ENCODE measurements around the gene EZR.

EZR gene

DNA sequence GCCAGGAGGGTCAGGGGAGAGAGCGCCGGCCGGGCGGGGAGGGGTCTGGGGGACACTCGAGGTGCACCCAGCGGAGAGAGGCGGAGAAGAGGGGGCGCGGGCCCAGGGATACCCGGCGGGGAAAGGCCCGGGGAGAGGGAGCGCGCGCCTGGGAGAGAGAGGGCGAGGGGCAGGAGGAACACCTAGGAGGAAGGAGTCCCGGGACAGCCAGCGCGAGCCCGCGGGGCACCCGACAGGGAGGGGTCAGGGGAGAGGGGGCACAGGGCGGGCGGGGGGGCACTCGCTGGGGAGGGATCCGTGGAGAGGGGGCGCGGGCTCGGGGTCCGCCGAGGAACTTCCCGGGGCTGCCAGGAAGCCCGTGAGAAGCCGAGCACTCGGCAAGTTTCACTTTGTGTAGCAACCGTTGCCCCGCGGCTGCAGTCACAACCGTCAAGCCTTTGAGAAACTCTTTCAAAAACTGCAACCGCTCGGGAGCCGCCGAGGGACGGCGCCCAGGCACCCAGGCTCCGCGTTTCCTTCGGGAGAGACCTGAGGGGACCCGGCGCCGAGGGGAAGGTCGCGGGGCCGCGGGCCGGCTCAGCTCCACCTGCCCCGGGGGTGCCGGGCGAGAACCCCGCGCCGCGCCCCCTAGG, 471 bp downstream of the EZR start:
- peak; percentile 37 to 65 (median 38) for DNase-seq (ENCODE audit: low read depth in 3 of 3)

DNA sequence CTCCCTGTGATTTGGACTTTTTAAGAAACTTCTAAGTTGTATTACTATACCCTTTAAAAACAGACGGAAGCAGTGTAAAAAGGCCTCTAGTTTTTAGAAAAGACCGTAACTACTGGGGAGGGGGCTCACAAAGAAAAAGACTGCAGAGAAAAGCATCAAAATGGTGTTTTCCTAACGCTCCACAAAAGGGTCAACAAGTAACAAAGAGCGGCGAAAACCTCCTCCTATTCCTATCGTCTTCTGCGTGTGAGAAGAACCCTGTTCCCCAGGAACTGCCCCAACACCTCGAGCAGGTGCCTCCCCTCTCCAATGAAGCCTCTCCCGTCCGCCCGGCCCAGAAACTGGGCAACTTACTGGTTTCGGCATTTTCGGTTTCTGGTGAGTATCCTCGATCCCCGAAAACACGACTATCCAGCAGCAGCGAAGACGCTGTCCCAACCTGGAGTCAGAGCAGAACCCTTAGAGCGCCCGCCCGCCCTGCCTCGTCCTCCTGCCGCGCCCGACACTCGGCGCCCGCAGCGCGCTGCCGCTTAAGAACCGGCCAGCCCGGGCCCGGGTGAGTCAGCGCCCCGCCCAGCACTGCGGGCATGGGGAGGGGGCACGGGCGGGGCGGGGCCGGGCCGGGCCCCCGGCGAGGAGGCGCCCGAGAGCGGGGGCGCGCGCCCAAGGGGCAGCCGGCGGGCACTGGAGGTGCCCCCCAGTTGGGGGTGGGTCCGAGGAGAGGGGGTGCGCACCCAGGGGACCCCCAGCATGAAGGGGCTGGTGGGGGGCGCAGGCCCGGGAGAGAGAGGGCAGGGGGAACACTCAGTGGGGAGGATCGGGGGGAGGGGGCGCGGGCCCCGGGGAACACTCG, 1.2 kb downstream of the EZR start:
- DNase-seq (ENCODE audit: low read depth in 3 of 3) = peak; percentile 62 to 80 (median 63)

DNA sequence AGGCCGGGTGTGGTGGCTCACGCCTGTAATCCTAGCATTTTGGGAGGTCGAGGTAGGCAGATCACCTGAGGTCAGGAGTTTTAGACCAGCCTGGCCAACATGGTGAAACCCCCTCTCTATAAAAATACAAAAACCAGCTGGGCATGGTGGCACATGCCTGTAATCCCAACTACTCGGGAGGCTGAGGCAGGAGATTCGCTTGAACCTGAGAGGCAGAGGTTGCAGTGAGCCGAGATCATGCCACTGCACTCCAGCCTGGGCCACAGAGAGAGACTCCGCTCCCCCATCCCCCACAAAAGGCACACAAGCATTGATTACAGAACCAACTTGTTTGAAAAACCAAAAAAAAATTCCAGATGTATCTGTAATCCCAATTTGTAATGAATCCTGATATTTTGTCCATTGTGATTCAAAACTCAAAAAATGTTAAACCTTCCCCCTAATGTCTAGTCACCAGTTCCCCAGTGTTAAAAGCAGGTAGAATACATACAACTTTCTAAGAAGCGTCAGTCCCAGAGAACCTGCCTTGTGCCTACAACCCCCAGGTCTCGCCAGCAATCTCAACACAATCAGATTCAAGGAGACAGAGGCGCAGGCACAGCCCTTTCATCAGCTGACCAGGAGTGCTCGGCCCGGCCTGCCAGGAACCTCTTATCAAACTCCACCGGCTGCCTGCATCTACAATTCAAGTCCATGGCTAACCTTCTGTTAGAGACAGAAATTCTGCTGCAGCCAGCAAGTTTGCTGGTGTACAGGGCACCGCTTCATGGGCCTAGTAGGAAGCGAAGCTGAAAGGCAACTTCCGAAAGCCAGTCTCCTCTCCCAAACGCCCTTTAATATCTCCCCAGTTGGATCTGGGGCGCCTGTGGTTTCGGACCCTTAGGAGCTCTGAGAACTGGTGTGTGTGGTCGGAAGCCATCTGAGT, 2.1 kb downstream of the EZR start:
- DNase-seq (ENCODE audit: low read depth in 3 of 3) = no peak

DNA sequence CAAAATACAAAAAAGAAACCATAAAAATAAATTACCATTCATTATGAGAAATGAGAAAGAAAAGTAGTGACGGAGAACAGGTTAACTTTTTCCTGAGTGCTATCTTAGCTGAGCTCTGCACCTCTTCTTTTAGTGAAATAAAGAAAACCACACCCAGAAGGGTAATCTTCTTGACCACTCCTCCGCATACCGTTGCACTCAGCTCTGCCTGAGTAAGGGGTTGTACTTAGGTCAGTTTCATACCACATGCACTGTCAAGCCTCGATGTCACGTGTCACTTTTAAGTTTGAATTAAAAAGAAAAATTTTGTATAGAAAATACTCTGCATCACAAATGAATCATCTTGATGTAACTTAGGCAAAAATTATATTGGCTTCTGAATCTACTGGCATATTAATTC, 2.8 kb downstream of the EZR start:
- peak in 1 of 3 experiments; percentile 25 for DNase-seq (ENCODE audit: low read depth in 3 of 3)

DNA sequence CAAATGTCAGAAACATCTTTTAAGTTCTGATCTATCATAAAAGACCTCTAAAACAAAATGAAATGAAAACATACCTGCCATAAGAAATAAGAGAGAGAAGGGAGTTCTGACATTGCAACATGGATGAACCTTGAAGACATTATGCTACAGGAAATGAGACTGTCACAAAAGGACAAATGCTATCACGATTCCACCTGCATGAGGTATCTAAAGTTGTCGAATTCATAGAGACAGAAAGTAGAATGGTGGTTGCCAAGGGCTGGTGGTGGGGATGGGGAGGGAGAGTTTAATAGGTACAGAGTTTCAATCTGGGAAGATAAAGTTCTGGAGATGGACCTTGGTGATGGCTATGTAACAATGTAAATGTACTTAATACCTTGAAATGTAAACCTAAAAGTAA, 3.3 kb downstream of the EZR start:
- DNase-seq (ENCODE audit: low read depth in 3 of 3) = no peak

DNA sequence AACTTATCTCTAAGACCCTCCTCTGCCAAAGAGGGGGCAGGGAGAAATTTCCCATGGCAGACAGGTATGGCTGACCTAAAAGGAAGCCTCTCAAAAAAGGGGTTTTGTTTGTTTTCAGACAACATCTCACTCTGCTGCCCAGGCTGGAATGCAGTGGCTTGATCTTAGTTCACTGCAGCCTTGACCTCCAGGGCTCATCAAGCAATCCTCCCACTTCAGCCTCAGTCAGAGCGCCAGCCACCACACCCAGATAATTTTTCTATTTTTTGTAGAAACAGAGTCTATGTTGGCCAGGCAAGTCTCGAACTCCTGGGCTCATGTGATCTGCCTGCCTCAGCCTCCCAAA, 3.8 kb downstream of the EZR start:
- DNase-seq (ENCODE audit: low read depth in 3 of 3) = no peak

DNA sequence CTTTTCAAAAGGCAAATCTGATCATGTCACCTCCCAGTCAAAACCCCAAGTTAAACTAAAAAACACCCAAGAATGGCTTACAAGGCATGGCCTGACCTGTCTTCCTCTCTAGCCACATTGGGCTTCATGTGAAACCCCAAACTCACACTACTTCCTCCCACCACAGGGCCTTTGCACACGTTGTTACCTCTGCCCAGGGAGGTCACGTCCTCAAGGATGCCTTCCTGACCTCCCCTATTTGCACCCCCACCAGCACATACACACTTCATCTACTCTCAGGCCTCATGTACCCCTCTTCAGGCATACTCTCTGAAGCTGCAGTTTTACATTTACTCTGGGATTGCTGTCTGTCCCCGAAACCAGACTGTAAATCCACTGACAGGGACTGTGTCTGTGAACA, 6.1 kb downstream of the EZR start:
- no peak for DNase-seq (ENCODE audit: low read depth in 3 of 3)

DNA sequence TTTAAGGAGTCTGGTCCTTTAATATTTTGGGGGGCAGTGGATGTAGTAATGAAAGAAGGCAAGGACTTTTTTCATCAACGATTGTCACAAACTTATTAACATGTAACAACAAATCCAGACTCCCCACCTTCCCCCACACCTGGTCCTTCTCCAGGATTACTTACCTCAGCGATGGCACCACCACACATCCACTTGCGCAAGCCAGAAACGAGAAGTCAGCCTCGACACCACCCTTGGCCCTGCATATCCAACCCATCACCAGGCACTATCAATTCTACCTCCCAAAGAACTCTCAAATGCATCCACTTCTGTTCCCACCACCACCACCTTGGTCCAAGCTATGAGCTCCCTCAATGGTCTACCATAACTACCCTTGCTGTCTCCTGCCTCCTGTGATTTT, 6.6 kb downstream of the EZR start:
- DNase-seq (ENCODE audit: low read depth in 3 of 3) = no peak

DNA sequence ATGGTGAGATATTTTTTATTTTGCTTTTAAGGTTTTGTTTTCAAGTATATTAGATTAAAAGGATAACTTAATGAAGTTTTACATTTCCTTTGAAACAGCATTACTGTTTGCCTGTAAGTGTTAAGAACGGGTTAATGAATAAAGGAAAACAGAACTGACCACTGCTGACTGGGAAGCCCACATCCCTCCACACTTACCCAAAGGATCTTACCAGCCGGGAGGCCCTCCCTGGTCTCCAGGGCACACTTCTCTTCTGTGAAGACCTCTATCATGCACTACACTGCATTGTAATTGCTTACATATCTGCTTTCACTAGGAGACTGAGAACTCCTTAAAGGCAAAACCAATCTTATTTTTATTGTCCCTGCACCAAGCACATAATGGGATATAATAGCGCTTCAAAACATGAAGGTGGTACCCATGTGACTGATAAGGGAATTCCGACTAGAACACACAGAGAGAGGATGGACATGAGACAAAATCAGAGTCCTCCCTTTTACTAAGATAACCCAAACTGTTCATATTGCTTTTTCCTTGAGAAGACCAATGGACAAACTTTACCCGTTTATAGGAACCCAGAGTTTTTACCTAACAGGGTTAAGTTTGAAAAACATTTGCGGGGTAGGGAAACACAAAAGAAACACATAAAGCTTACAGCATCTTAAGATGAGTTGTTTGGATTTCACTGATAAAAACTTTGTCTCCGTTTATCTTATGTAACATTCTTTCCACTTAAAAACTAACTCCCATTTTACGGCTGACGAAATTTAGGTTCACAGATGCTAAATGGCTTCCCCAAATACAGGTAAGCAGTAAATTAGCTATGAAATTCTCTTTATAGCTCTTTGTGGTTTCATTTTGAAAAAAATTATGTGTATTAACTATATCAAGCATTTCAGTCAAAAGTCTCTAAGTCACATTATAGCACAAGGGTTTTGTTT, 8.7 kb downstream of the EZR start:
- no peak for DNase-seq (ENCODE audit: low read depth in 3 of 3)

DNA sequence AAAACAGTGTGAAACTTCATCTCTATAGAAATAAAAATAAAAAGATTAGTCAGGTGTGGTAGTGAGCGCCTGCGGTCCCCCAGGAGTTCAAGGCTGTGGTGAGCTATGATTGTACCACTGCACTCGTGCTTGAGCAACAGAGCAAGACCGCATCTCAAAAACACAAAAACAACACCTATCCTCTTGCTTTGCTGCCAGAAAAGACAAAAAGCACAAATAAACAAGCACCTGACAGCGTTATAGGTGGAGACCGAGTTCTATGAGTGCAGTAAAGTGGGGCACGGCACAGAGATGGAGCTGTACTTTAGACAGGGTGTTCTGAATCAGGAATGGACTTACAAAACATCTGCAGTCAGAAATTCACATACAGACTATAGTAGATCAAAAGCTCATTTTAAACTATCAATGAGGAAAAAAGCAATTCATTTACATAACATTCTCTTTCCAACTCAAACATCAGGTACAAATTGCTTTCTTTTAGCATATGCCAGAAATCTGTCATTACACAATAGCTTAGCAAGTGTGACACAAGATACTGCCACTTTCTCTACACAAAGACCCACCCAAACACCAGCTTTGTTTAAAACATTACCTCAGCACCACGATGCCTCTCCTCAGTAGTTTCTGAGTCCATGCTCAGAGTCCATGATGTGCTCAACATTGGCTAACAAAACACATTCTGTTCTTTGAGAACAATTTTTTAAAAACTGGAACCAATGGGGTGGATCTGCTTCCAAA, 10.1 kb downstream of the EZR start:
- DNase-seq (ENCODE audit: low read depth in 3 of 3) = no peak

DNA sequence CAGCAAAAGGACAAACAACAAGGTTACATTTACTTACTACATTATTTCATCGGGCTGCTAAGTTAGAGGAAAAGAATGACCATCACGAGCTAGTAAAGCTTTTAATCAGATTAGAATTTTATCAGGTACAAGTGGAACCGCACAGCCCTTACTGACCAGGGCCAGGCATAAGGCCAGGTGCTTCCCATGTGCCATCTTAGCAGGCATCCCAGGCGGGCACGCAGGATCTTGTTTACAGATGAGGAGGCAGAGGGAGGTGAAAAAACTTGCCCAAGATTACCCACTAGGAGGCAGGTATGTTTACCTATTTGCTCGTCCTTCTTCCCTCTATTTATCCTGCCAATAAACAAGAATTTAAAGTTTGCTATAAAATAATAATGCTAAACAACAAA, 10.7 kb downstream of the EZR start:
- DNase-seq (ENCODE audit: low read depth in 3 of 3) = no peak

DNA sequence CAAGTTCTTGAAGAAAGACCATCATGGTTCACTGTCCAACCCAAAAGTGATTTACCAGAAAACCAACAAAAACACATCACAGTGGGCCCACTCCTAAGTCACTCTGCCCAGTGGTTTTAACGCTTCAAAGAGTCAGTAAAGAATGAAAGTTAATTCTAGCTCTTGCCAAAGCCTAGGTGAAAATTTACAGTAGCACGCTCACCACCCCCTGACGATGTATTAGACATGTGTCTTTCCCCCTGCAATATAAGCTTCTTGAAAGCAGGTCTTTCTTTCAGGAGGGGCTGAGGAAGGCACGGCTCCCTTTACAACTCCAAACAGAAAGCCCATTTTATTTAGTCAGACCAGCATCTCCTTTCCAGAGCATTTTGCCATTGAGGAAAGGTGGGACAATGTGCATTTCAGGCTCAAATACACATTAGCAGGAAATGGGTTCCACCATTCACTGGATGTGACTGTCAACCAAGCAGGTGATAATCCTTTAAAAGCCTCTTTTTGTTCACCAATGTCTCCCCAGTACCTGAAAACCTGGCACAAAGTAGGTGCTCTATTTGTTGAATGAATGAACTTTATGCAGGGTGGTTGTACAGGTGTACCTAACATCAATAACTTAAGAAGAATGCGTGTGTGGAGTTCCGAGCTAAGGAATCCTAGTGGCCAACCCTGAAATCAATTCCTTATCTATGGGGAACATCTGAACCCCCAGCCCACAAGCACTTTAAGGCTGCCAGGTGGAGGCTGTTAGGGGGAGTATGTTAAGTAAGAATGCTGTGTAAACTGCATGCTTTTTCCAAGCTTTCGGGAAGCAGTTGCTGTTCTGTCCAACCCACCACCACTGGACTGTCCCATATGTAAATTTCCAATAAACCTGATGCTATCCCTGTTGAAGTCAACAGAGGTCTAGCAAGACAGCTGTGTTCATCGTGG, 11.4 kb downstream of the EZR start:
- DNase-seq (ENCODE audit: low read depth in 3 of 3) = no peak

DNA sequence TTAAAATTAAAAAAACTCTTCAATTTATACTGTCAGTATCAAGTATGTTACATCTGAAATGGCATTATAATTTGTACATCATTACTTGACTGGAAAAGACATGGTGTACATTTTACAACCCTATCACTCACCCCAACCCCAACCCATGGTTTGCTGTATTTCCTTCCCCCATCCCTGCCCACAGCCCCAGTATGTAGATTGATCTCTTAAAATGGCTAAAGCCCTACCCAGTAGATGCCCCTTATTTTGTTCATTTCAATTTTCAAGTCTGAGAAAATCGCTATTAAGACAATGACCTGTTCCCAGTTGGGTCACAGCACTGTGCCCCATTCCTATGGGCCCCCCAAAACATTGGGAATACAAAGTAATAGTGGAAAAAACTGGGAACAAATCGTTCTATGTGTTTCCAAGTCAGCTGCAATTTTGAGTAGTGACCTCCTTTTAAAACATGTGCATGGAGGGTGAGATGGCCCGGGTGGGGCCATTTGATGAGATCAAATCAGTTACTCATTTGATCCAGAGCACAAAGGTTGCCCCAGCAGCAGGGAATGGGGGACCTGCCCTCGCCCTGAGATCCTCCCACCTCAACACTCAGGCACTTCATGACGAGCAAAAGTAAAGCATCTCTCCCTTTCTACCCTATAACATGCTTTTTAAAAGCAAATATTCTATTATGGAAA, 13.3 kb downstream of the EZR start:
- DNase-seq (ENCODE audit: low read depth in 3 of 3) = no peak

DNA sequence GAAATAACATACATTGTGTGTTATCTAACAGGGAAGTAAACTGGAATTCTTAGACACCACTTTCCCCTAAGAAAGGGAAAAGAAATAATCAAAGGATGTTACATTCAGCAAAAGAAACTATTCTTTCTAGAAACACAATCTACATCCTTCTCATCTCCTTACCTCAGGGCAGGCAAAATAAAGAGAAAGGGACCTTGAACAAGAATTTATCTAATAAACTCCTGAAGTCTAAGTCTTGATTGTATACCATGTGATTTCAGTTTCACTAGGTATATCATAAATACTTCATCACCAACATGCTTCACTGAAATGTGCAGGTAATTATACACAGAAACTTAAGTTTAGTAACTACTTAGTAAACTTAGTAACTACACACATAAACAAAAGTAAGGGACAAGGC, 15.0 kb downstream of the EZR start:
- no peak for DNase-seq (ENCODE audit: low read depth in 3 of 3)

DNA sequence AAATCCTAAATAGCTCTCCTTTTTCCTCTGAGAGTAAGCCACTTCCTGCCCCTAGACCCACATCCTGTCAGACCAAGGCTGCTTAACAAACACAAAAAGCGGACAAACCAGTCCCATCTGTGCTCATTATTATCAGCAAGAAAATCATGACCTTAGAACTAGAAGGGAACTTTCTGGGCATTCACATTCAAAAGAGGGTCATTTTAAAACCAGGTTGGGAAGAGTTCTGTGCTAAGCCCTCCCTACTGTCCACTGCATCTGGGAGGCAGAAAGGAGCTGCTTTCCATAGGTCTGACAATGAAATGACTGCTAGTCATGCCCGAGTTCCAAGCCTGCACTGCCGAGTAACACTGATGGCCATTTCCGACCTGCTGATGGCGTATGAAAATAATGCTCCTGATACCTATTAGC, 15.4 kb downstream of the EZR start:
- no peak for DNase-seq (ENCODE audit: low read depth in 3 of 3)

DNA sequence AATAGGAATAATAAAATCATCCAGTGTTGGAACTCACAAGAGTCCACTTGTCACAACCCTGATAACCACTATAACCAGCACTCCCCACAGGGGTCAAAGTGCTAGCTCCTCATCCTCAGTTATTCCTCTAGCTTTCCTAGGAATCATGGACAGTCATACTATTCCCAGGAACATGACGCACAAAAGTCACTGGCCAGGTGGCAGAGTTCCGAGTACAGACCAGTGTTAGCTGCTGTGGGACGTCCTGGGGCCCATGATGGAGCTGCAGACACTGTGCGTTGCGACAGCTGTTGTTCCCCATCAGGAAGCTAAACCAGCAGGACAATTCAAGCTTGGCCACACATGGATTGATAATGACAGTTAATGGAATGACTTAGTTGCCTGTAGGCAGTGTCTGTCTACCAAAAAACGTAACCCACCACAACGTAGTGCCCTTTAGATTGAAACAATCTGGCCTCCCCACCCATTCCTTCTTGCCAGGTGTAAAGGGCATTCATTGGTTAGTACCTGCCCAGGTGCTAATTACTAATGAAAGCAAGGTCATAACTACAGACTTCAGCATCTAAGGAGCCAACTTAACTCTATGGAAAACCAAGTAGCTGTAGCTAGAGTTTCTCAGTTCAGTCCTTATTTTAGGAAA, 17.4 kb downstream of the EZR start:
- no peak for DNase-seq (ENCODE audit: low read depth in 3 of 3)

DNA sequence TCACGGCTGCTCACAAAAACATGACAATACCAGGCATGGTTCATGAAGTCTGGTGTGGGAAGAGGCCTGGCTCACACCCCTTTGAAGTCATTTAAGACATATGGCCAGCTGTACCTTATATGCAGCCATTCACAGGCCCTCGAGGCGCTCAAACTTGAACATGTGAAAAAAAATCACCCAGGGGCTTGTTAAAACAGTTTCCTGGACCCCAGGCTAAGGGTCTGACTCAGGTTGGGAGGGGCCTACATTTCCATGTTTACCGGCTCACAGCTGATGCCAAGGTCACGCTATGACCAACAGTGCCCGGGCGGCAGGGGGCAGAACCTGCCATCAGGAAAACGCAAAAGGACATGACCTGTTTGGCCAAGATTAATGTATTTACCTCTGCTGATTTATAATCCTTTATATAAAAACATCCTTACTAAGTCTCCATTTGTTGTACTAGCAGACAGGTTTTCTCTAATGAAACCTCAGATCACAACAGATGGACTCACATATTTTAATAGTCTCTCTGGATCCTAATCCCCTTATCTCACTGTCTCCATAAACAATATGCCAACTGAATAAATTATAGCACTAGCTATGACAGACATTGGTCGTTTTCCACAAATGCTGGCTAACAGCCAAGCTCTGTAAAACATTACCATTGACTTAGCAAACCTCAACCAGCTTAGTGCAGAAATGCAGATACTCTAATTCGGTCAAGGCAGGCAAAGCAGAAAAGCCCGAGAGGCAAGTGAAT, 19.9 kb downstream of the EZR start:
- no peak for DNase-seq (ENCODE audit: low read depth in 3 of 3)

DNA sequence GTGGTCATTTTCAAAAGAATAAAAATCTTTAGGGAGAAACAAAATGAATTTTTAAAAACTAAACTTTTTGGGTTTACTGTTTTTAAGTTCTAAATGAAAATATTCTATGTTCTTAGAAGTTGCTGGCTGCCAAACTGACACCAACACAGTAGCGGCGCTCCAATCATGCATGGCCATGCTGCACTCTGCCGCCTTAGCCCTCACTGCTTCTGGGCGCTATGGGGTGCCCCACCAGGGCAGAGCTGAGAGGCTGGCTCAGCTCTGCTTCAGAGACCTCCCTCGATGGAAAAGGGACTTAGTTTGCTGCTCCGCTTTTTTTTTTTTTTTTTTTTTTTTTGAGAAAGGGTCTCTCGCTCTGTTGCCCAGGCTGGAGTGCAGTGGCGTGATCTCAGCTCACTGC, 20.9 kb downstream of the EZR start:
- DNase-seq (ENCODE audit: low read depth in 3 of 3) = no peak

All from stimulated activated CD4-positive, alpha-beta T cell treated with anti-CD3 and anti-CD28 coated beads, TNF-alpha, amount 100 ng/mL, for 24 hours (primary cell).